ENCODE data around the gene PTPRN2.

PTPRN2 gene

GRCh38 chr7:157926107-157926506 lies 661.5 kb downstream of the PTPRN2 start:
- no peak overlapping the region for H3K27ac ChIP-seq
- H2AFZ ChIP-seq: no peak overlapping the region
- H3K9ac ChIP-seq: no peak overlapping the region
- H3K9me3 ChIP-seq (ENCODE audit: control insufficient read depth, low read length): no peaks in the 10 kb centered on the region
- no peaks in the 10 kb centered on the region for H3K79me2 ChIP-seq
- no peaks in the 10 kb centered on the region for H3K27me3 ChIP-seq (ENCODE audit: control insufficient read depth, insufficient read depth, low read length)
- H3K4me2 ChIP-seq (ENCODE audit: low read length): no peak overlapping the region
- H3K4me3 ChIP-seq (ENCODE audit: low read depth, low read length): no peak overlapping the region
- H3K4me1 ChIP-seq: no peaks in the 10 kb centered on the region
- TF ChIP-seq, protein P1, sequence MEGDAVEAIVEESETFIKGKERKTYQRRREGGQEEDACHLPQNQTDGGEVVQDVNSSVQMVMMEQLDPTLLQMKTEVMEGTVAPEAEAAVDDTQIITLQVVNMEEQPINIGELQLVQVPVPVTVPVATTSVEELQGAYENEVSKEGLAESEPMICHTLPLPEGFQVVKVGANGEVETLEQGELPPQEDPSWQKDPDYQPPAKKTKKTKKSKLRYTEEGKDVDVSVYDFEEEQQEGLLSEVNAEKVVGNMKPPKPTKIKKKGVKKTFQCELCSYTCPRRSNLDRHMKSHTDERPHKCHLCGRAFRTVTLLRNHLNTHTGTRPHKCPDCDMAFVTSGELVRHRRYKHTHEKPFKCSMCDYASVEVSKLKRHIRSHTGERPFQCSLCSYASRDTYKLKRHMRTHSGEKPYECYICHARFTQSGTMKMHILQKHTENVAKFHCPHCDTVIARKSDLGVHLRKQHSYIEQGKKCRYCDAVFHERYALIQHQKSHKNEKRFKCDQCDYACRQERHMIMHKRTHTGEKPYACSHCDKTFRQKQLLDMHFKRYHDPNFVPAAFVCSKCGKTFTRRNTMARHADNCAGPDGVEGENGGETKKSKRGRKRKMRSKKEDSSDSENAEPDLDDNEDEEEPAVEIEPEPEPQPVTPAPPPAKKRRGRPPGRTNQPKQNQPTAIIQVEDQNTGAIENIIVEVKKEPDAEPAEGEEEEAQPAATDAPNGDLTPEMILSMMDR (IDR thresholded peaks at IDR 0.05): no peak
- no peaks in the 10 kb centered on the region for H3K36me3 ChIP-seq (ENCODE audit: control insufficient read depth, insufficient read depth, low read length)

DNA sequence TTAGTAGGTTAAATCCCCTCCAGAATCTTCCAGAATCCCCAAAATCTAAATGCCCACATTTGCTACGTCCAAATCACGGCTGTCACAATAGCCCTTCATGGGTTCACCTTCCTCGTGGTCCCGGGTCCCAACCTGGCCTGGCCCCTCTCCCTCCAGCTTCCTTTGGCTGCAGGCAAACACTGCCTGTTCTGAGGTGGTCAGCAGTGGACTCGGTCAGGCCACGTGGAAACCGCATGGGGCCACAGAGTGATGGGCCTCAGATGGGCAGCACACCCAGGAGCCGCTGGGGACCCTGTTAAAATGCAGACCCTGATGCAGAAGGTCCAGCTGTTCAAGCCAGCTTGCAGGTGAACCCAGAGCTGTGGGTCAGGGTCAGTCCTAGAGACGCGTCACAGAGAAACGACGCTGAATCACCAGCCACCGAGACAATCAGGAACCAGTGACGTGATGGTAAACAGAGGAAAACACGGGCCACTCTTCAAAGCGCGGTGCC lies 662.2 kb downstream of the PTPRN2 start:
- Histone ChIP-seq H3K4me1 (no peaks in the 10 kb centered on the region), H3K4me3 (ENCODE audit: low read depth, low read length) (no peak overlapping the region), H3K79me2 (no peaks in the 10 kb centered on the region), H2AFZ (no peak overlapping the region), H3K9ac (no peak overlapping the region), H3K9me3 (ENCODE audit: control insufficient read depth, low read length) (no peaks in the 10 kb centered on the region), H3K27ac (no peak overlapping the region), H3K4me2 (ENCODE audit: low read length) (no peak overlapping the region), H3K36me3 (ENCODE audit: control insufficient read depth, insufficient read depth, low read length) (no peaks in the 10 kb centered on the region), H3K27me3 (ENCODE audit: control insufficient read depth, insufficient read depth, low read length) (no peaks in the 10 kb centered on the region)
- TF ChIP-seq, protein P1 (IDR thresholded peaks at IDR 0.05): no peak

GRCh38 chr7:157923903-157924630 lies 663.6 kb downstream of the PTPRN2 start:
- no peaks in the 10 kb centered on the region for H3K4me1 ChIP-seq
- H3K27me3 ChIP-seq (ENCODE audit: control insufficient read depth, insufficient read depth, low read length): no peaks in the 10 kb centered on the region
- H3K4me3 ChIP-seq (ENCODE audit: low read depth, low read length): no peak overlapping the region
- H3K9ac ChIP-seq: no peak overlapping the region
- H3K9me3 ChIP-seq (ENCODE audit: control insufficient read depth, low read length): no peaks in the 10 kb centered on the region
- no peak overlapping the region for H2AFZ ChIP-seq
- TF ChIP-seq, protein P1 (IDR thresholded peaks at IDR 0.05): no peak
- no peaks in the 10 kb centered on the region for H3K79me2 ChIP-seq
- no peak overlapping the region for H3K4me2 ChIP-seq (ENCODE audit: low read length)
- no peaks in the 10 kb centered on the region for H3K36me3 ChIP-seq (ENCODE audit: control insufficient read depth, insufficient read depth, low read length)
- no peak overlapping the region for H3K27ac ChIP-seq

DNA sequence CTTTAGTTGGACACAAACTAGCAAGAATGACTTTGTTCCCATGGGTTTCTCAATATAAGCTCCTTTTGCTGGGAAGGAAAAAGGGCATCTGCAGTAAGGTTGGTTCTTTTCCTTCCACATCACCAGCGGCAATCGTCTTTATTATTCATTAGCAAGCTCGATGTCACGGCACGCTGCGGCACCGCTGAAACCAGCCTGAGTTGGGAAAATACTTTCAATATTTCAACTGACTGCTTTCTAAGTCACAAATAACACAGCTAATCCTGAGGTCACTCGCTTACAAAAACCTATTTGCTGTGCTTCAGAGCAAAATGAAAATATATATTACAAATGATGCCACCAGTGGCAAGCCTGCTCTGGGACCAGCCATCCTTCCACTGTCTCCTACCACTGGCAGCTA lies 665.0 kb downstream of the PTPRN2 start:
- no peak overlapping the region for H3K4me2 ChIP-seq (ENCODE audit: low read length)

More for the DNA sequence above, 665.0 kb downstream of the PTPRN2 start:
- H2AFZ ChIP-seq: no peak overlapping the region
- no peak overlapping the region for H3K4me3 ChIP-seq (ENCODE audit: low read depth, low read length)
- H3K27me3 ChIP-seq (ENCODE audit: control insufficient read depth, insufficient read depth, low read length): no peaks in the 10 kb centered on the region
- H3K27ac ChIP-seq: no peak overlapping the region
- H3K9me3 ChIP-seq (ENCODE audit: control insufficient read depth, low read length): no peaks in the 10 kb centered on the region
- H3K79me2 ChIP-seq: no peaks in the 10 kb centered on the region
- no peaks in the 10 kb centered on the region for H3K36me3 ChIP-seq (ENCODE audit: control insufficient read depth, insufficient read depth, low read length)
- H3K4me1 ChIP-seq: no peaks in the 10 kb centered on the region
- H3K9ac ChIP-seq: no peak overlapping the region
- TF ChIP-seq, protein P1 (IDR thresholded peaks at IDR 0.05): no peak

All from parathyroid adenoma (tissue), 2 donors.